Measurements from ENCODE around the gene RUFY1. TPM values are rescaled to one million over a fixed set of nuclear protein-coding genes. Genes with fewer than 3 reads are reported as not detected.

RUFY1 gene
- total and polyA plus RNA-seq, 9 of the 15 experiments (the other 6 are each of a cell fraction or from before 2014, with no cell fraction given) = 5.0 to 41.7 (median 29.6) TPM

DNA sequence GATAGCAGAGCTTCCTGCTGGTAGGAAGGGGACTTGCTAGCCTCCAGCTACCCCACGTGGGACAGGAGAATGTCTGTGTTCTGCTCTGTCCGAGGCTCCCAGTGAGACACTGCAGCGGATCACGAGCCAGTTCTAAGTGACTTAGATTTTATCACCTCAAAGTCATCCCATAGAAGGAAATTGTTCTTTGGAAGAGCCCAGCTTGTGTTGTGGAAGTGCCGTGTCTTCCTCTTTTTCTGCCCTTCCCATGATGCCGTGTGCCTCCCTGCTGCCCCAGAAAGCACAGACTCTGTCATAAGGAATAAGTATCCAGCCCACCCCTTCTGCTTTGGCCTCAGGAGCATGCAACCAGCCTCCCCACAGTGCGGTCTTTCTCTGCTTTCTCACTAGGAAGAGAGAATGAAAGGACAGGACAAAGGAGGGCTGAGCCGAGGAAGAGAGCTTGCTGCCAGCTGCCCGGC, 35.6 kb downstream of the RUFY1 start (continued):
- TF ChIP-seq, protein P1, sequence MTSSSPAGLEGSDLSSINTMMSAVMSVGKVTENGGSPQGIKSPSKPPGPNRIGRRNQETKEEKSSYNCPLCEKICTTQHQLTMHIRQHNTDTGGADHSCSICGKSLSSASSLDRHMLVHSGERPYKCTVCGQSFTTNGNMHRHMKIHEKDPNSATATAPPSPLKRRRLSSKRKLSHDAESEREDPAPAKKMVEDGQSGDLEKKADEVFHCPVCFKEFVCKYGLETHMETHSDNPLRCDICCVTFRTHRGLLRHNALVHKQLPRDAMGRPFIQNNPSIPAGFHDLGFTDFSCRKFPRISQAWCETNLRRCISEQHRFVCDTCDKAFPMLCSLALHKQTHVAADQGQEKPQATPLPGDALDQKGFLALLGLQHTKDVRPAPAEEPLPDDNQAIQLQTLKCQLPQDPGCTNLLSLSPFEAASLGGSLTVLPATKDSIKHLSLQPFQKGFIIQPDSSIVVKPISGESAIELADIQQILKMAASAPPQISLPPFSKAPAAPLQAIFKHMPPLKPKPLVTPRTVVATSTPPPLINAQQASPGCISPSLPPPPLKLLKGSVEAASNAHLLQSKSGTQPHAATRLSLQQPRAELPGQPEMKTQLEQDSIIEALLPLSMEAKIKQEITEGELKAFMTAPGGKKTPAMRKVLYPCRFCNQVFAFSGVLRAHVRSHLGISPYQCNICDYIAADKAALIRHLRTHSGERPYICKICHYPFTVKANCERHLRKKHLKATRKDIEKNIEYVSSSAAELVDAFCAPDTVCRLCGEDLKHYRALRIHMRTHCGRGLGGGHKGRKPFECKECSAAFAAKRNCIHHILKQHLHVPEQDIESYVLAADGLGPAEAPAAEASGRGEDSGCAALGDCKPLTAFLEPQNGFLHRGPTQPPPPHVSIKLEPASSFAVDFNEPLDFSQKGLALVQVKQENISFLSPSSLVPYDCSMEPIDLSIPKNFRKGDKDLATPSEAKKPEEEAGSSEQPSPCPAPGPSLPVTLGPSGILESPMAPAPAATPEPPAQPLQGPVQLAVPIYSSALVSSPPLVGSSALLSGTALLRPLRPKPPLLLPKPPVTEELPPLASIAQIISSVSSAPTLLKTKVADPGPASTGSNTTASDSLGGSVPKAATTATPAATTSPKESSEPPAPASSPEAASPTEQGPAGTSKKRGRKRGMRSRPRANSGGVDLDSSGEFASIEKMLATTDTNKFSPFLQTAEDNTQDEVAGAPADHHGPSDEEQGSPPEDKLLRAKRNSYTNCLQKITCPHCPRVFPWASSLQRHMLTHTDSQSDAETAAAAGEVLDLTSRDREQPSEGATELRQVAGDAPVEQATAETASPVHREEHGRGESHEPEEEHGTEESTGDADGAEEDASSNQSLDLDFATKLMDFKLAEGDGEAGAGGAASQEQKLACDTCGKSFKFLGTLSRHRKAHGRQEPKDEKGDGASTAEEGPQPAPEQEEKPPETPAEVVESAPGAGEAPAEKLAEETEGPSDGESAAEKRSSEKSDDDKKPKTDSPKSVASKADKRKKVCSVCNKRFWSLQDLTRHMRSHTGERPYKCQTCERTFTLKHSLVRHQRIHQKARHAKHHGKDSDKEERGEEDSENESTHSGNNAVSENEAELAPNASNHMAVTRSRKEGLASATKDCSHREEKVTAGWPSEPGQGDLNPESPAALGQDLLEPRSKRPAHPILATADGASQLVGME (CRISPR knock-in tag; IDR thresholded peaks at IDR 0.05) = no peak
- TF ChIP-seq L3MBTL2 (IDR thresholded peaks at IDR 0.05) (0 out of 2 replicates have a peak, but pooled peaks have one; percentile 23), RAD21 (CRISPR knock-in tag; conservative IDR thresholded peaks at IDR 0.05 in 1 of 2, IDR thresholded peaks at IDR 0.05 in 1 of 2) (no peak; a peak in 1 of 4 replicates), ZNF561 (CRISPR knock-in tag; conservative IDR thresholded peaks at IDR 0.05) (no peak), IRF2 (CRISPR knock-in tag; IDR thresholded peaks at IDR 0.05) (no peak), BCOR (IDR thresholded peaks at IDR 0.05) (no peak), PHF21A (IDR thresholded peaks at IDR 0.05; ENCODE audit: borderline replicate concordance, low read depth) (no peak), PPARD (CRISPR knock-in tag; IDR thresholded peaks at IDR 0.05) (no peak), ZNF431 (CRISPR knock-in tag; IDR thresholded peaks at IDR 0.05) (no peak), ZNF3 (CRISPR knock-in tag; IDR thresholded peaks at IDR 0.05) (no peak), SRF (CRISPR knock-in tag; IDR thresholded peaks at IDR 0.05) (peak in 1 of 2 experiments; percentile 51; a peak in 1 of 4 replicates), ZNF507 (tag; conservative IDR thresholded peaks at IDR 0.05) (no peak)
- TF ChIP-seq, protein P2, sequence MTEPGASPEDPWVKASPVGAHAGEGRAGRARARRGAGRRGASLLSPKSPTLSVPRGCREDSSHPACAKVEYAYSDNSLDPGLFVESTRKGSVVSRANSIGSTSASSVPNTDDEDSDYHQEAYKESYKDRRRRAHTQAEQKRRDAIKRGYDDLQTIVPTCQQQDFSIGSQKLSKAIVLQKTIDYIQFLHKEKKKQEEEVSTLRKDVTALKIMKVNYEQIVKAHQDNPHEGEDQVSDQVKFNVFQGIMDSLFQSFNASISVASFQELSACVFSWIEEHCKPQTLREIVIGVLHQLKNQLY (CRISPR knock-in tag; conservative IDR thresholded peaks at IDR 0.05) = no peak
